GM20000 (cell line): ENCODE measurements around the gene VGLL3.

Experiments used
- DNase-seq: peaks from one replicate; pipeline ENCODE4 v3.0.0; 2012; ENCODE audit warnings: low spot score
- TF ChIP-seq, protein P1 (sequence below): IDR thresholded peaks from 2 replicates; pipeline ENCODE4 v1.5.1; 2012; ENCODE audit warnings: mild to moderate bottlenecking, control low read depth; ENCODE audit errors: extremely low read depth, missing control alignments

The VGLL3 gene

DNA sequence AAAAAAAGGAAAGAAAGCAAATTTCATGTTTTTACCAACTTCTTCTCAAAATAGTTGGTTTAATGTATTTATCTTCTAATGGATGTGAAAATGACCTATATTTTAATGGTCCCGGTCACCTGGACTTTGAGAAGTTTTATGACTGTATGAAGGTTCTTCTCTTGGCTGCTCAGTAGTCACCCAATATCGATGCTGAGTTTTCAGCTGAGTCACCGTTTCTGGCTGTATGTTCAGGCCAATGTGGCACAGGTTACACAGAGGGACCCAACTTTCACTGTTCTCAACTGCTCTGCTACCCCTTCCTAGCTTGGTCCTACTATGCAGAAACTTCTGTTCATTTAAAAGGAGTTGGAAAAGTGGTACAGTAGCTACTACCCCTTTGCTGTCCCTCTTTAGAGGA, 25.8 kb downstream of the VGLL3 start:
- TF ChIP-seq, protein P1, sequence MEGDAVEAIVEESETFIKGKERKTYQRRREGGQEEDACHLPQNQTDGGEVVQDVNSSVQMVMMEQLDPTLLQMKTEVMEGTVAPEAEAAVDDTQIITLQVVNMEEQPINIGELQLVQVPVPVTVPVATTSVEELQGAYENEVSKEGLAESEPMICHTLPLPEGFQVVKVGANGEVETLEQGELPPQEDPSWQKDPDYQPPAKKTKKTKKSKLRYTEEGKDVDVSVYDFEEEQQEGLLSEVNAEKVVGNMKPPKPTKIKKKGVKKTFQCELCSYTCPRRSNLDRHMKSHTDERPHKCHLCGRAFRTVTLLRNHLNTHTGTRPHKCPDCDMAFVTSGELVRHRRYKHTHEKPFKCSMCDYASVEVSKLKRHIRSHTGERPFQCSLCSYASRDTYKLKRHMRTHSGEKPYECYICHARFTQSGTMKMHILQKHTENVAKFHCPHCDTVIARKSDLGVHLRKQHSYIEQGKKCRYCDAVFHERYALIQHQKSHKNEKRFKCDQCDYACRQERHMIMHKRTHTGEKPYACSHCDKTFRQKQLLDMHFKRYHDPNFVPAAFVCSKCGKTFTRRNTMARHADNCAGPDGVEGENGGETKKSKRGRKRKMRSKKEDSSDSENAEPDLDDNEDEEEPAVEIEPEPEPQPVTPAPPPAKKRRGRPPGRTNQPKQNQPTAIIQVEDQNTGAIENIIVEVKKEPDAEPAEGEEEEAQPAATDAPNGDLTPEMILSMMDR = no peak
- DNase-seq = no peak

DNA sequence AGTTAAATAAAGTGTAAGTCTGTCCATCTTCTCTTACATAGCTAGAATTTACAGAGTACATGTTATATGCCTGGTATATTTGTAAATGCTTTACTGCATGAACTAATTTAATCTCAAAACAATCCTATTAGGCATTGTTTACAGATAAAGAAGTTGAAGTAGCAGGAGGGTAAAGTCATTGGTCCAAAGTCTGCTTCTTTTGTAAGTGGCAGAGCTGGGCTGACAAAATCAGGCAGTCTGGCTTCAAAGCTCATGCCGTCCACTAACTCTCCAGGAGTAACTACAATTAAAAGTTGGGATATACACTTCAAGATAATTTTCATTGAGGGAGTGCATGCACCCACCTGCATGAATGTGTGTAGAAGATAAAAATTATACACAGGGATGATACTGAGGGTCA, 27.3 kb downstream of the VGLL3 start:
- TF ChIP-seq, protein P1 = no peak
- DNase-seq = no peak

DNA sequence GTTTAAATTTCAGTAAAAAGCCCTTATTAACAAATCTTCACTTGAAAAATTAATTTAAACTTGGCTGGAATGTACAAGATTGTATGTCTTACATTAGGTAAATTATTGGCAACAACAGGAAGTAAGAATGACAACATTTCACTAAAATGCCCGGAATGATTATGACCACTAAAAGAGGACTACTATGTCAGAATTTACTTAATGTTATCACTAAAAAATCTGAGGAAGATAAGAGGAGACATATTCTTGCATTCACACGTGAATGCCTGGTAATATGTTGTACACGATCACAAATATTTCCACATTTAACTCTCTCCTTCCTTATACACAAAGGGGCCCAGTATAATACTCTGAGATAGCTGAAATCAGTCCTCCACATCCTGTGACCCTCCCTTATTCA, 29.7 kb downstream of the VGLL3 start:
- no peak for DNase-seq
- TF ChIP-seq, protein P1 = no peak

DNA sequence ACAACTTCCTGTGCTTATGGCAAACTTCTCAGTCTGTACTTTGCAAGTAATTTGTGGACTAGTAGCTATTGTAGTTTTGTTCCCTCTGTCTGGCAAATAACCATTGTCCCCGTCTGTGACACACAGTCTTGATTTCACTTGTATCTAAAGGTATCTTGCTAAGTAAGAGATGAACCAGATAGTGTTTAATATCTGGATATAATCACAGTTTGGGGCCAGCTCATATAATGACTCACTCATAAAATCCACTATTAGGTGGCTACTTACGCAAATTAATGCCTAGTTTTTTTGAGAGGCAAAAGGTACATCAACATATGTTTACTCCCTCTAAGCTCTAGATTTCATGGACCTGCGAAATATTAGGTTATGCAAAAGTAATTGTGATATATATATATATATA, 30.4 kb downstream of the VGLL3 start:
- DNase-seq = no peak
- TF ChIP-seq, protein P1 = no peak

DNA sequence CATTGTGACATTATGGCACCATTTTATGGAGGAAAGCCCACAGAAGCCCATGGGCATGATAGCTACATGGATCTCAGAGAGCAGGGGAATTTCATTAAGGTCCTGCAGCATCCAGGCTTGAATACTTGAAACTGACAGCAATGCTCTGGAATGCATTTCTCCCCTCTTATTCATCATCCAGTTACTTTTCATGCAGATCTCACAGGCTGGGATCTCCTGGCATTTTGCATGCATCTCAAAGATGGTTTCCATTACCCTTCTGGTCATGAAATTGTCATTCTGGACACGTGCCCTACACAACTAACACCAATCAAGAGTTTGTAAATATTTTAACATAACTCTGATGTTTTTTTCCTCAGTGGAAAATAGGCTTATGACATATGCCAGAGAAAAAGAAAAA, 32.4 kb downstream of the VGLL3 start:
- DNase-seq = no peak
- TF ChIP-seq, protein P1 = no peak

DNA sequence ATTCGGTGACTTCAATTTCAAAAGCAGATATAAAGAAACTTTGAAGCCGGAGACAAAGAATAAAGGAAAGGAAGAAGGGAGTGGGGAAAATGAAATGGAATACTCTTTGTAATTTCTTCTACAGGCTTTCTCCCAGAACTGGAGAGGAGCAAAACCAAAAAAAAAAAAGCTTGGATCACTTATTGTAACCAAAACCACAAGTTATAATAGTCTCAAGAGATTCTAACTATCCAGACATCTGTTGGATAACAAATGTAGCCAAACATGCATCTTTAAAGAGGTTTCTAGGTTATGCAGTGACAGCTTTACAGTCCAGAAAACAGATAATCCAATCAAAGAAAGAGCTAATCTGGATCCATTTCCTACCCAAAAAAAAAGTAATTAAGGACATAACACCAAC, 36.2 kb downstream of the VGLL3 start:
- no peak for DNase-seq
- TF ChIP-seq, protein P1 = no peak

DNA sequence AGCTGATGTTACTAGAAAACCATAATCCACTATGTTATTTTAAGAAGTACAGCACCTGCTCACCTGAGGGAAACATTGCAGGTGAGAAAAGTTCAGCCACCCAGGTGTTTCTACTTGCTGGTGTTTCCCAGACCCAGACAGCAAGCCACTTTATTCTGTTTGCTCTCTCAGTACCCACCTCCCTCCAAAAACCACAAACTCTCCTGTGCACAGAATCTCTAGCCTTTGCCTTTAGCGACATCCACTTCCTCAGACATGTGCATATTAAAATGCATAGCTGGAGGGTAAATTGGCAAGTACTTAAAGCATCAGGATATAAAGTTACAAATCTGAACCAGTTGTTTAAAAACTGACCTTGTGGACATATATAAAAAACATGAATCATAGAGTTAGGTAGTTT, 36.7 kb downstream of the VGLL3 start:
- DNase-seq = no peak
- TF ChIP-seq, protein P1 = no peak
